Cortex of kidney (tissue), 1 donor: ENCODE results near the gene CORO1C.

Experiments
- DNase-seq: peaks from one replicate; lab custom pipeline; 2025; lab: John Stamatoyannopoulos, UW

Gene CORO1C

GRCh38 chr12:108696111-108696995, 35.0 kb downstream of the CORO1C start:
- DNase-seq: no peak

- DNase-seq: no peak
Observed at GRCh38 chr12:108694812-108695278, 36.5 kb downstream of the CORO1C start.

DNA sequence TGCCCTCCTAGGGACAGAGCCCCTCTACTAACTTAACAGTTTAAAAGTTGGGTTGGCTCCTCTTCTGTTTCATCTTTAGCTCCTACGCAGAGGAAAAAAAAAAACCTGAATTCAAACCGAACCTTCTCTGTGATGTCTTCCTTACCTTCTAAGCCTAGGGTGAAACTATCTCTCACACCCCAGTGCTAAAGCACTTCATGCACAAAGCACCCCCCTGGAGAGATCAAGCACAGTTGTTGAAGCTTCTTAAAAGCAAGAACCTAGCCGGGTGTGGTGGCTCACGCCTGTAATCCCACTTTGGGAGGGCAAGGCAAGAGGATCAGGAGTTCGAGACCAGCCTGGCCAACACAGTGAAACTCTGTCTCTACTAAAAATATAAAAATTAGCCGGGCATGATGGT, 37.6 kb downstream of the CORO1C start:
- no peak for DNase-seq

- no peak for DNase-seq
Observed at GRCh38 chr12:108693186-108693730, 38.1 kb downstream of the CORO1C start.

DNA sequence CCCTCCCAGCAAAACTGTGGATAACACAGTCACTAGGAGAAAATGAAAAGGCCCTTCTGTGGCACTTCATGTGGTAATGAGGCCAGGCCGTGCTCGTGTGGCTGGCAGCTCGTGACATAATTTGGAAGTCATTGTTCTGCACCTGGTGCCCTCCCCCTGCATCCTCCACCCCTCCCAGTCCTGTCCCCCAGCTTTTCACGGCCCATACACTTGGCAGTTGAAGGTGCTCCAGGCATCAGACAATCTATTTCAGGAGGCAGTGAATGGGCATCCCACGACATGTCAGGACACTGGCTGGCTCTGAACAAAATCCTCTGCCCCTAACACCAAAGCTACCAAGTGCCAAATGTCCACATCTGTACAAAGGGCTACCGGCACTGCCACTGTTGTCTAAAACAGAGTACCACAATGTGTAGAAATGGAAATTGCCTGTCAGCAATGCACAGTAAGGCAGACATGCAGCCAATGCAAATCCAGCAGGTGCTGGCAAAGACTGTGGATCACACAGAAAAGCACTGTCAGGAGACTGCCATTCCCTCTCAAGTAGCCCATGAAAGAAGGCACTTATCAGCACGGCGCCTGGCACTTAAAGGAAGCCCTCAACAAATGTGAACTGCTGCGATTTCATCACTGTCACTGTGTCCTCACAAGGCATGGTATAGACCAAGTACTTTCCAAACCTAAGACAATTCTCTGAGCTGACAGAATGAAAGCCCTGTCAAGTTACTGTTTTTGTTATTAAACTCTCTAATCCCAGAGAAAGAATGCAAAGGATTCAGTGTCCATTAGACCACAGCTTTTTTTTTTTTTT, 39.1 kb downstream of the CORO1C start:
- no peak for DNase-seq

DNA sequence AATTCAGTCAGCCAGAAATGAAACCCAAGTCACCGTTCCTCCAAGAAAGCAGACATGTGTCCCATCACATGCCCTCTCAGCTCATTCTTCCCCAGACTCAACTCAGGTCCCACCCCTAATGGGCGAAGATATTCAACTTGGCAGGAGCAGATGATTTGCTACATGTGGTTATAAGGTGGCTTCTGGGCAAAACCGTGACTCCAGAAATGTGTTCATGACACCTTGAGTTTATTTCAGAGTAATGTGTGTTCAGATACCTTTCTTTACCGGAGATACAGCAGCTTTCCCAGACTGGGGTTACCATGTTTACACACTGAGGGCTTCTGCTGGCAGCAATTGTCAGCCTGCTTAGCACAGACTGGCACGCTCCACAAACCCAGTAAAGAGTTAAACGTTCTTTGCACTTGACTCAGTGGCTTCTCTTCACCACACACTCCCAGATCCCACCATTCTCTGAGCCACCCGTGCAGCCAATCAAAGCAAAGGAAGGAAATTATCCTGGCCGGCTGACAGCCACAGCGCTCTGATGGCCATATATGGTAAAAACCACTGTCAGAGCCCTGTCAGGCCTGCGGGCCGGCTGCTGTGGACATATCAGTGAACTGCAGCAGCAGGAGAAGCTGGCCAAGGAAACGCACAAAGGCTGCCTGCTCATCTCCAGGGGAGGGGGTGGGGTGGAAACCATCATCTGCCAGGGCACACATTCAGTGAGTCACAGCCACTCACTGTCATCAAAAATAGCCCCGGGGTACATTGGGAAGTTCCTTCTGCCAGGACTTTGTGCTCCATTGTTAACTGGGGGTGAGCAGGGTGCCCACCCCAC, 39.9 kb downstream of the CORO1C start:
- no peak for DNase-seq

- no peak for DNase-seq
Observed at GRCh38 chr12:108690542-108691174, 40.7 kb downstream of the CORO1C start.

DNA sequence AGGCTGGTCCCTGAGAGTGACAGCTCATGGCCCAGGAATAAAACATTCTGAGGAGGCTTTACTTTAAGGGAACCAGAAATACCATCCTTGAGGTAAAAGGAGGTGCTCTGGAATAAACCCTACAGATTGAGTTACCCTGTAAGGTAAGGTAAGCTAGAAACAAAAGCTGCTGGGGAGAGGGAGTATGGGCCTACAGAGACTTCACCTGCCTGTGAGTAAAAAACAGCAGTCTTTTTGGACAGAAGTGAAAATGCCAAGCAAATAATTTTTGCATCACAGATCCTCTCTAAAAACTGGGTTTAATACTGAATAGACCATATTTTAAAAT, 41.2 kb downstream of the CORO1C start:
- no peak for DNase-seq

DNA sequence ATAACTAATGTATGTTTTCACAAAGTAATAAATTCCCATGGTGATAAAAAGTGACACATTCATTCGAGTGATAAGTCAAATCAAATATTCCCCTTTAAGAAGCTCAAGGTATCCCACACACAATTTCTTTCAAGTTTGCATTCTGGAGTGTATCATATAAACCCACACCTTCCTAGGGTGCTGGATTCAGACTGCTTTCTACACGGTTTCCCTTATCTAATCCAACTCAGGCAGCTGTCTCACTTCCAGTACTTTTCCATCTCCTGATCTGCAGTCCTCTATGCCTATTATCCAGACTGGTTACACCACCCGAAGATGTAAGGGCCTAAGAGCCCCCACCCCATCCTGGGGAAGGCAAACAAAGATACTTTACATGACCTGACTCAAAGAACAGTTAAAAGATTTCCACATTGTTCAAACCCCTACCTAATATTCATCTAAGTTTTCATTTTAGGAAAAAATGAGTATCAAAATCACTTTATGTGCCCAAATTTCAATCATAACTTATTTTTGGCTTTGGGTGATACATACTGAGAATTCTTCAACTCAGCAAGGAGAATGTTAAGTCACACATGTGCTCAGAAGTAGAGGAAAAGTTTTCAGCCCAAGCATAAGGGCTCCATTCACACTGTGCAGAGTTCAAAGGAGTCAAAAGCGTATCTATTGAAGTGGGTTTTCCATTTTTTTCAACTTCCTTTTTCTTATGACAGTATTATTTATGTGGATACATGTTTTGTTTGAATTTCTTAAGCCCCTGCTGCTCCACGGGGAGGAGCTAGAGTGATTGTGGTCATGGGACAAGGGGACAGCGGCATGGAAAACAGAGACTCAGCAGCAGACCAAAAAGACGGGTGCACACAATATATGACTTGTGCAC, 41.8 kb downstream of the CORO1C start:
- DNase-seq: no peak

GRCh38 chr12:108686780-108687179, 44.5 kb downstream of the CORO1C start:
- DNase-seq: no peak

- DNase-seq: no peak
Observed at GRCh38 chr12:108685469-108686260, 45.7 kb downstream of the CORO1C start.

GRCh38 chr12:108683906-108684556, 47.3 kb downstream of the CORO1C start:
- no peak for DNase-seq

DNA sequence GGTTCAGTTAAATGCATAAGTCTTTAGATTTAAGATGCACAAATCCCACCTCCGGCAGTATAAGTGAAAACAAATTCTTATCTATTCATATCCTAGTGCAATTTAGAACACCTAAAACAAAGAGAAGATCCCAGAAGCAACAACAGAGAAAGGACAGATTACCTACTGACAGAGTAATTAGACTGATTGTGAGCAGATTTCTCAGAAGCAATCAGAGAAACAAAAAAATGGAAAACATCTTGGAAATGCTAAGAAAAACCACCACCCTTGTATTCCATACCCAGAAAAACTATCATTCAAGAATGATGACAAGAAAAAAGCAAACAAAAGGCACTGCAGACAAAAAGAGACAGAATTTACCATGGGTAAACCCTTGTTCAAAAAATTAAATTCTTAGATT, 50.0 kb downstream of the CORO1C start:
- no peak for DNase-seq

DNA sequence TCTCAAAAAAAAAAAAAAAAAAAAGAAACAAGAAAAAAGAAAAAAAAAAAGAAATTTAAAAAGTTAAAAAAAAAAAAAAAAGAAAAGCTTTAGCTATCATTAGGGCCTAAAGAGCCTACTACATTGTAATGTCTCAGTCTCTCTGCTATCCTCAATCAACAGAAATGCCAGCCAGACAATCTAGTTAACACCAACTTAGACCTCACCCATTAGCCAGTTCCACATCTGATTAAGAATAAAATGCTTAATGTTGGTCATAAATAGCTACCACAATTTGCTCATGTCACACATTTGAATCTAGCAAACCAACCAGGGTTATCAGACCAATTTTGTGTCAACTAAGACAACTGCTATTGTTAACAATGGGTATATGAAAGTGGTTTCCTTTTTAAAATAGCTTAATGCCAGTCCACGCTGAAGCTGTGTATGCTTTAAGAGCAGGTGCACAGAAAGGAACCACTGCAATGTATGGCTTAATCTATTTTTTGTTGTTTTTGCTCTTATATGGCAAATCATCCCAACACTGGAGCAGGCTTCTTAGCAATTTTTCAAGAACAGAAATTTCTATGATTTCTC, 52.1 kb downstream of the CORO1C start:
- DNase-seq: no peak

- no peak for DNase-seq
Observed at GRCh38 chr12:108678104-108678730, 53.1 kb downstream of the CORO1C start.

GRCh38 chr12:108677381-108677780, 53.9 kb downstream of the CORO1C start:
- no peak for DNase-seq

GRCh38 chr12:108676707-108677106, 54.6 kb downstream of the CORO1C start:
- no peak for DNase-seq

GRCh38 chr12:108675792-108676191, 55.5 kb downstream of the CORO1C start:
- DNase-seq: no peak
